Stimulated activated CD8-positive, alpha-beta memory T cell treated with anti-CD3 and anti-CD28 coated beads, Interleukin-12 subunit alpha, Interleukin-12 subunit beta, amount 100 ng/mL, for 24 hours (primary cell): Measurements from ENCODE around the gene PUS1.

Experiments
- DNase-seq: peaks from one replicate; pipeline ENCODE4 v3.0.0-alpha.2; 2020; ENCODE audit errors: extremely low read depth

The PUS1 gene

GRCh38 chr12:131902332-131903241 lies 26.5 kb upstream of the PUS1 start:
- no peak for DNase-seq

DNA sequence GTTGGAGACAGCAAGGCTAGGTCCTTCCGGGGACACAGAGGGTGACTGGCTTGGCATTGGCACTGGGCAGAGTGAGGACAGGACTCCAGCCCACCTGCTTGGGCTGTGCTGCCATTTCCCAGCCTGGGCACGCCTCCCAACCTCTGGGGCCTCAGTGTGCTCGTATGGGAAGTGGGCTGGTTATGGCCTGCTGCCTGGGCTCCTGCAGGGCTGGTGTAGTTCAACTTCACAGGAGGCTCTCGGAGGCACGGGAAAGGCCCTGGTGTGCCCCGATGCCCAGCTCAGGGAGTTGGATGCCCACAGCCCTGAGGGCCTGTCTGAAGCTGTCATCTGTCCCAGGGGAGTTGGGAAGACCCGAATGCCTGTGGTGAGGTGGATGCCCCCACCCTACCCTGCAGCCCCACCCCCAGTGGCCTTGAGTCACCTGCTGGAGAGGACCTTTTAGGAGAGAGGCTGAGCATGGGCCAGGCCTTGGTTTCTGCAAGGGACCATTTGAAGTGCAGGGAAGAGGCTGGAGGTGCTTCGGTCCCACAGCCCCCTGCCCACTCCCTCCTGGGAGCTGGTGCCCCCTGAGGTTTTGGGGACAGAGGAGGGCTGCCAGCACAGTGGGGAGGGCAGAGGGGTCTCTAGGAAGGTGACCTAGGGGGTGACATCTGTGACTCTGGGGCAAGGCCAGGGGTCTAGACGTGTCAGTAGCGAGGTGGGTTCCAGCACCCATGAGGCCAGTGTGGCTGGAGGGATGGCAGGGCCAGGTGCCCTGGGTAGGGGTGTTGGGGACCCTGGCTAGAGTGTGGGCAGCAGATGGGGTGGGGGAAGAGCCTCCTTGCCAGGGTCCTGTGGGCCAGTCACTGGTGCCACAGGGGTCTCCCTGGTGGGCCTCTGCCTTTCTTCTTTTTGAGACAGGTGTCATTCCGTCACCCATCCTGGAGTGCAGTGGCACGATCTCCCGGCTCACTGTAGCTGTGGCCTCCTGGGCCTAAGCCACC lies 25.5 kb upstream of the PUS1 start:
- DNase-seq = no peak

- DNase-seq = no peak
Measured at GRCh38 chr12:131904346-131904745, 24.7 kb upstream of the PUS1 start.

DNA sequence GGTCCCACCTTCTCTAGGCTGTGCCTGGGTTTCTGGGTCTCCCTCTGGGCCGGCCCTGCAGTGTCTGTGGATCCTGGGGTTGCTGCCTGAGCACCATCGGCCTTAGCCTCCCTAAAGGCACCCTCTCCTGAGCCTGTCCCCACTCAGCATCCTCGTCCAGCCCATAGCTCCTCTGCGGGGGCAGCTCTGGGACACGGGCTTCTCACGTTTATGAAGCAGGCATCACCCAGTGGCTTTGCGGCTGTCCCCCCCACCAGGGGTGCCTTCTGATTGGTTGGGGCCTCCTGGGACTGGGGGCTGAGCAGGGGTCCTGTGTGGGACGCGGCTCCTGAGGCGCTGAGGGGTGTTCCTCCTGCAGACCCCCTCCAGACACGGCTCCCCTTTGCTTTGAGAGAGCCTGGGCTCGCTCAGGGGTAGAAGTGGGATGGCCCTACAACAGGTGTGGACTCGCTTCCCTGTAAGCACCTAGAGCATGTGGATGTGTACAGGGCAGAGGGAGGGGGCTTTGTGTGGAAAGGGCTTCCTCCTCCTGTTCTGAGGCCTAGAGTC lies 23.9 kb upstream of the PUS1 start:
- DNase-seq = no peak

GRCh38 chr12:131905630-131906091 lies 23.4 kb upstream of the PUS1 start:
- DNase-seq = no peak

- no peak for DNase-seq
Measured at GRCh38 chr12:131907379-131908091, 21.5 kb upstream of the PUS1 start.

GRCh38 chr12:131908092-131909080 lies 20.7 kb upstream of the PUS1 start:
- DNase-seq = no peak

- no peak for DNase-seq
Measured at GRCh38 chr12:131909081-131909751, 19.9 kb upstream of the PUS1 start.

DNA sequence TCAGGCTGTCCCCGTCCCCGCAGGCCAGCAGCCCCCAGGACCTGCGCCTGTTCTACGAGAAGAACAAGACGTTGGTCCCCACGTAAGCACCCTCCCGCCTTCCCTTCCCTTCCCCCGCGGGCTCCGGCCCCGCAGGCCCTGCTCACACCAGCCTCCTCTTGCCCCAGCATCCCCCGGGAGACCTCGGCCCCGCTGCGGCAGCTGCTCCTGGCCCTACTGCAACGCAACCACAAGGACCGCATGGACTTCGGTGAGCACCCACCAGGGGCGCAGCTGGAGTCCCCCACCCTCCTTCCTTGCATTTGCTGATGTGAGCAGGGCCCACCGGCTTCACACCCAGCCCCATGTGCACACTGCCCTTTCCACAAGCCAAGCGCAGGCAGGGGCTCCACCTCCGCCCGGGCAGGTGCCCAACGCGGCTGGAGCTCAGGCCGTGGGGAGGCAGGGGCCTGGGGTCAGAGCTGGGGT lies 19.3 kb upstream of the PUS1 start:
- DNase-seq = no peak

DNA sequence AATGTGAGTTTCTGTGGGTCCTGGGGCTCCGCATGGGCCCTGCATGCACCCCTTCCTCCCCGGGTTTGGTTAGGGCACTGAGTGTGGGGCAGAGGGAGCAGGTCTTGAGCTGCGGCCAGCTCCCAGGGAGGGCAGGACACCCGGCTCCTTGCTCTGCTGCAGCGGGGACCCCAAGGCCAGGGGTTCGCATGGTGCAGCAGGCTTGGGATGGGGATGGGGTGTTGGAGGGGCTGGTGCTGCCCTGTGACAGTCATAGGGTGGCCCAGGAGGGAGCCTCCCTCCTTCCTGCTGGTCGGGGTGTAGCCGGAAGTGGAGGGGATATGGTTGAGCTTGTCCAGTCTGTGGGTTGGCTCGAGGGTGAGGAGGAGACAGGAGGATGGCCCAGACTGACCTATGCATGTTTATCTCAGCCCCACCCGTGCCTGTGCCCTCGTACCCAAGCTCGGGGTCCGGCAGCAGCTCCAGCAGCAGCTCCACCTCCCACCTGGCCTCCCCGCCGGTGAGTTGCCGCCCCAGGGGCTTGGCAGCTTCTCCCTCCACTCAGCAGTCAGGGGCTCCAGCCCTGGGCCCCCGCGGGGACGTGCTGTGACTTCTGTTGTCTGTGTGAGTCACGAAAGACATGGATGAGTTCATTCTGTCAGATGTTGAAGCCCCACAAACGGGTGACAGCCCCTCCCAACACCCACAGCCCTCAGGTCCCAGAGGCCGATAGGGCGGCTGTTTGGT lies 18.6 kb upstream of the PUS1 start:
- no peak for DNase-seq

DNA sequence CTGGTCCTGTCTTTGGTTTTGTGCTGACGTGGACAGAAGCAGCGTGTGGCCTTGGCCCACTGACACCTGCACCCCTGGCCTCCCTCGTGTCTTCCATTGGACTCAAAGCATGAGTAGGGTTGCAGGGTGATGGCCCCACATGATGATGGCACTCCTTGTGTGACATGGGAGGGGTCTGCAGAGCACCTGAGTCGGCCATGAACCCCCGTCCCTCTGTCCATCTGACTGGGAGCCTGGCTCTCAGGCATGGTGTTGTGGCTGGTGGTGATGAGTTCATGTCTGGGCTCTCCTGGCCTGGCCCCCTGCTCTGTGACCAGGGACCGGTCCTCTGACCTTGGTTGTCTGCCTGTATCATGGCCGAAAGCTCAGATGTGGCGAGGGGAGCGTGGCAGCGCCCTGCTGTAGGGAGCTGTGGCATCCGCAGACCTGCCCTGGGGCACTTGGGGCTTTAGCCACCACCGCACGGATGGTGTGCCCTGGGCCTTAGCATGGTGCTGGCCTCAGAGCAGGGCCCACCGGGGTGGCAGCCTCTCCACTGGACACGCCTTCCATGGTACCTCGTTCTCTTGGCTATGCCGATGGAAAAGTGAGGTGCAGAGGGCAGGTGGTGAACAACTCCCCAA lies 17.9 kb upstream of the PUS1 start:
- no peak for DNase-seq

DNA sequence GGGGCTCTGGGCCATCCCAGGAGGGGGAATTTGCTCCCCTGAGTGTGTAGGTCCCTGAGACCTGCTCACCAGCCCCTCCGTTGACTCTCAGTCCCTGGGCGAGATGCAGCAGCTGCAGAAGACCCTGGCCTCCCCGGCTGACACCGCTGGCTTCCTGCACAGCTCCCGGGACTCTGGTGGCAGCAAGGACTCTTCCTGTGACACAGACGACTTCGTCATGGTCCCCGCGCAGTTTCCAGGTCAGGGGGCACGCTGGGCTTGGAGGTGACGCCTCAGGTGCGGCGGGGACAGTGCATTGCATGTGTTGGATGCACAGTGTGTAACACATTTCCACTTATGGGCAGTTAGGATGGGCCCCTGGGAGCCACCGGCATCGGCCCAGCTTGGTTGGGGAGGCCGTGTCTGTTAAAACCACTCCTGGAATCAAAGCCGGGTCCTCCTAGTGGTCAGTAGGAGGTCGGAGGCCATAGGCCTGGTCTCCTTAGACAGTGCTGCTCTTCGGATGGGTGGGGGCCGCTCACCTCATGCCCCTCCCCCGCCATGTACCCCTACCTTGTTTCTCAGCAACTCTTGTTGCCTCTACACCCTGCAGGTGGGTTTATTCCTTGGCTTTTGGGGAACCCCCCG lies 17.1 kb upstream of the PUS1 start:
- DNase-seq = no peak

DNA sequence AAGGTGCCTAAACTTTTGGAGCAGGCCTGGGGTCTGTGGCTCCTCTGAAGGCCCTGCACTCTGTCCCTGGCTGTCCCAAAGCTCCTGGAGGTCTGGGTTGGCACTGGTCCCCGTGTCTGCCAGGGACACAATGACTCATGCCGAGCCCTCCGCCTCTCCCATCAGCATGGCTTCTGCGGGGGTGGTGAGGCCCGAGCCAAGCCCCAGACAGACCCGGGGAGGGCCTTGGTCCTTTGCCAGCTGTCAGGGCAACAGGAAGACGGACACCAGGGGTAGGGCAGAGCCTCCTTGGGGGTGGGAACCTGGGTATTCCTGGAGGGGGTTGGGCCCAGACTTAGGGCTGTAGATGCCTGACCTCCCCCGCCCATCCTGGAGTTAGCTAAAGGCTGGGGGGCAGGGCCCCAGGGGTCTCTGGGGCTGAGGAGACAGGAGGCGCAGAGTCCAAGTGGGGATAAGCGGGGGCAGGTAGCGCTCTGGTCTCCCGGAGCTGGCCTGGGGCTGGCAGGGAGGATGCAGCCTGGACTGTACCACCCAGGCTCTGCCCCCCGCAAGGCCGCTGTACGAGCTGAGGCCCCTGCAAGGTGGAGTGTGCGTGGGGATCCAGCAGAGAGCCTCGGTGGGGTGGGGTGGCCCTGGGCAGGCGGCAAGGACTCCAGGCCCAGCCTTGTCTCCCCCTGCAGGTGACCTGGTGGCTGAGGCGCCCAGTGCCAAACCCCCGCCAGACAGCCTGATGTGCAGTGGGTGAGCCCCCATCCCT lies 16.4 kb upstream of the PUS1 start:
- no peak for DNase-seq

DNA sequence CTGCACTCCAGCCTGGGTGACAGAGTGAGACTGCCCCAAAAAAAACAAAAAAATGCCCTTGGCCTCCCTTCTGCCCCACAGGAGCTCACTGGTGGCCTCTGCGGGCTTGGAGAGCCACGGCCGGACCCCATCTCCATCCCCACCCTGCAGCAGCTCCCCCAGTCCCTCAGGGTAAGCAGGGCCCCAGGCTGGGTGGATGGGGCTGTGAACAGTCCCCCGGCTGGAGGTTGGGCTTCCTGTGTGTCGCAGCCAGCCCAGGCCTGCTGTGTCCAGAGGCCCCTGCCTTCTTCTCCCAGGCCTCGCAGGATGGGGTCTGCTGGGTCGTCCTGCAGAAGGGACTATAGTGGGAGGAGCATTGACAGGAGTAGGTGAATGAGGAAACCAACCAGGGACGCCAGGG lies 15.4 kb upstream of the PUS1 start:
- no peak for DNase-seq

- DNase-seq = no peak
Measured at GRCh38 chr12:131914179-131914702, 14.8 kb upstream of the PUS1 start.

DNA sequence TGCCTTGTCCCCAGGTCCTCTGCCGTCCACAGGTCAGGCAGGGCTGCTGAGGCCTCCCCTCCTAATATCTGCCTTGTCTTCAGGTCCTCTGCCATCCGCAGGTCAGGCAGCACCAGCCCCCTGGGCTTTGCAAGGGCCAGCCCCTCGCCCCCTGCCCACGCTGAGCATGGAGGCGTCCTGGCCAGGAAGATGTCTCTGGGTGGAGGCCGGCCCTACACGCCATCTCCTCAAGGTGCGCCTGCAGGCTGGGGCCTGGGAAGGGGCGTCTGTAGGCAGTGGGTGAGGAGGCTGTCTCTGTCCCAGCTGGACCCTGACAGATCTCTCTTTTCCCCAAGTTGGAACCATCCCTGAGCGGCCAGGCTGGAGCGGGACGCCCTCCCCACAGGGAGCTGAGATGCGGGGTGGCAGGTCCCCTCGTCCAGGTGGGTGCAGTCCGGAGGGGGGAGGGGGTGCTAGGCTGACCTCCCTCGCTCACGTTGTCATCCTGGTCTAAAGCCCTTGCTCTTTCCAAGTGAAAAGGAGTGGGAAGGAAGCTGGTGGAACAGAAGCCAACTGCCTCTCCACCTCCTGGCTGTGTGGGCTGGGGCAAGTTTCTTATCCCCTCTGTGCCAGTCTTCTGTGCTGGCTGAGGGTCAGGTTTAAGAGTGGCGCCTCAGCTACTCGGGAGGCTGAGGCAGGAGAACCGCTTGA lies 13.9 kb upstream of the PUS1 start:
- DNase-seq = no peak
